BE2C (cell line): ENCODE data around the gene SCAMP3.
"Not testable (repeated sequence)": the region's sequence is repeated elsewhere in the genome, so short reads cannot be mapped to it uniquely, and the experiment has no call there.

ENCODE experiments used
- DNase-seq: peaks from one replicate; pipeline ENCODE4 v3.0.0-alpha.2; 2020
- H3K27me3 ChIP-seq: fragments of 250-450 bp; sonication (Bioruptor Pico); 2 replicates; pipeline ENCODE4 v1.5.1; 2020; ENCODE audit warnings: mild to moderate bottlenecking
- H3K36me3 ChIP-seq: fragments of 250-450 bp; sonication (Bioruptor Pico); 2 replicates; pipeline ENCODE4 v1.5.1; 2020; ENCODE audit warnings: mild to moderate bottlenecking
- H3K4me1 ChIP-seq: fragments of 250-450 bp; sonication (Bioruptor Pico); 2 replicates; pipeline ENCODE4 v1.5.1; 2020
- H3K4me3 ChIP-seq: 2 replicates; pipeline ENCODE4 v1.5.1; 2011; ENCODE audit warnings: low read depth, low read length
- H3K9me3 ChIP-seq: fragments of 250-450 bp; sonication (Bioruptor Pico); 2 replicates; pipeline ENCODE4 v1.5.1; 2020
- CTCF ChIP-seq: IDR thresholded peaks from 2 replicates; pipeline ENCODE4 v1.5.1; 2012; ENCODE audit warnings: mild to moderate bottlenecking, low read depth, low read length

Gene SCAMP3

GRCh38 chr1:155219592-155220031 lies 42.5 kb downstream of the SCAMP3 start:
- Histone ChIP-seq H3K4me1 (peaks cover 2% of the 10 kb centered on the region; the same call in 1 of the 2 replicates), H3K9me3 (no peaks in the 10 kb centered on the region), H3K27me3 (no peaks in the 10 kb centered on the region), H3K36me3 (peaks cover 4% of the 10 kb centered on the region; the same call in 1 of the 2 replicates), H3K4me3 (peak overlapping the region; percentile 45)
- DNase-seq: peak; percentile 30
- no peak for TF ChIP-seq CTCF

GRCh38 chr1:155218854-155219591 lies 43.1 kb downstream of the SCAMP3 start:
- H3K4me3 ChIP-seq: peak overlapping the region; percentile 45
- DNase-seq: peak; percentile 61
- no peak for TF ChIP-seq CTCF
- H3K36me3 ChIP-seq: peaks cover 1% of the 10 kb centered on the region; the same call in 1 of the 2 replicates
- no peaks in the 10 kb centered on the region for H3K9me3 ChIP-seq
- peaks cover 2% of the 10 kb centered on the region; the same call in 1 of the 2 replicates for H3K4me1 ChIP-seq
- H3K27me3 ChIP-seq: no peaks in the 10 kb centered on the region

GRCh38 chr1:155214702-155215101 lies 47.5 kb downstream of the SCAMP3 start:
- H3K9me3 ChIP-seq, H3K4me3 ChIP-seq, H3K36me3 ChIP-seq, DNase-seq, H3K4me1 ChIP-seq, H3K27me3 ChIP-seq: not testable (repeated sequence)

GRCh38 chr1:155212051-155212440 lies 50.1 kb downstream of the SCAMP3 start:
- not testable (repeated sequence) for H3K4me1 ChIP-seq, H3K4me3 ChIP-seq, H3K27me3 ChIP-seq, H3K36me3 ChIP-seq, H3K9me3 ChIP-seq, DNase-seq

GRCh38 chr1:155211381-155212050 lies 50.6 kb downstream of the SCAMP3 start:
- H3K9me3 ChIP-seq, H3K27me3 ChIP-seq, DNase-seq, H3K4me1 ChIP-seq, H3K36me3 ChIP-seq, H3K4me3 ChIP-seq: not testable (repeated sequence)

GRCh38 chr1:155210314-155211104 lies 51.7 kb downstream of the SCAMP3 start:
- no peaks in the 10 kb centered on the region for H3K27me3 ChIP-seq
- no peaks in the 10 kb centered on the region for H3K9me3 ChIP-seq
- no peak for DNase-seq
- H3K36me3 ChIP-seq: peaks cover 7% of the 10 kb centered on the region; the same call in 1 of the 2 replicates
- no peak overlapping the region for H3K4me3 ChIP-seq
- TF ChIP-seq CTCF: no peak
- H3K4me1 ChIP-seq: peaks cover 7% of the 10 kb centered on the region

GRCh38 chr1:155209312-155209721 lies 52.8 kb downstream of the SCAMP3 start:
- no peak for DNase-seq
- TF ChIP-seq CTCF: no peak

More at GRCh38 chr1:155209312-155209721, 52.8 kb downstream of the SCAMP3 start:
- no peaks in the 10 kb centered on the region for H3K27me3 ChIP-seq
- peaks cover 7% of the 10 kb centered on the region for H3K4me1 ChIP-seq
- no peaks in the 10 kb centered on the region for H3K9me3 ChIP-seq
- H3K36me3 ChIP-seq: peaks cover 7% of the 10 kb centered on the region; the same call in 1 of the 2 replicates
- H3K4me3 ChIP-seq: peak overlapping the region; percentile 99
